GM10266 (cell line): Measurements from ENCODE around the gene NFYC.

Source experiments
- DNase-seq: peaks from one replicate; pipeline ENCODE4 v3.0.0; 2012; ENCODE audit errors: extremely low spot score
- CTCF ChIP-seq: IDR thresholded peaks from 2 replicates; pipeline ENCODE4 v1.5.1; 2012; ENCODE audit warnings: mild to moderate bottlenecking, low read depth; ENCODE audit not compliant: control insufficient read depth, insufficient read depth; ENCODE audit errors: missing control alignments

NFYC gene

GRCh38 chr1:40820251-40820797 lies 128.8 kb downstream of the NFYC start:
- DNase-seq = no peak
- no peak for TF ChIP-seq CTCF
